DMS 273 (cell line): ENCODE measurements around the gene DNAI4.

Experiments
- DNase-seq: peaks from one replicate; lab custom pipeline; 2025; ENCODE audit not compliant: unreplicated experiment; lab: John Stamatoyannopoulos, UW

DNAI4 gene

GRCh38 chr1:66768965-66769364 lies 155.7 kb downstream of the DNAI4 start:
- no peak for DNase-seq

- no peak for DNase-seq
Observed at GRCh38 chr1:66767626-66768025, 157.0 kb downstream of the DNAI4 start.

- DNase-seq, result peak; percentile 76
Observed at GRCh38 chr1:66764994-66765578, 159.6 kb downstream of the DNAI4 start.
